ENCODE results near the gene URB2.

URB2 gene

DNA sequence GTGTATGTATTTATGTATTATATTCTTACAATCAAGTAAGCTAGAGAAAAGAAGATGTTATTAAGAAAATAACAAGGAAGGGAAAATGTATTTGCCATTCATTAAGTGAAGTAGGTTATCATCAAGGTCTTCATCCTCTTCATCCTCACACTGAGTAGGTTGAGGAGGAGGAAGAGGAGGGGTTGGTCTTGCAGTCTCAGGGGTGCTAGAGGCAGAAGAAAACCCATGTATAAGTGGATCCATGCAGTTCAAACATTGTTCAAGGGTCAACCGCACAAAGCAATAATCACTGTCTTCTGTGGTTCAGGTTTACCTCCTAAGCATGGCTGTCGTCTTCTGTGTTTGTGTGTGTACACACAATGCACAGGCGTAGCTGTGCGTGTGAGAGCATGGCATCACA lies 16.9 kb downstream of the URB2 start:
- DNase-seq (ENCODE audit: low read depth): no peak
- TF ChIP-seq, protein P1, sequence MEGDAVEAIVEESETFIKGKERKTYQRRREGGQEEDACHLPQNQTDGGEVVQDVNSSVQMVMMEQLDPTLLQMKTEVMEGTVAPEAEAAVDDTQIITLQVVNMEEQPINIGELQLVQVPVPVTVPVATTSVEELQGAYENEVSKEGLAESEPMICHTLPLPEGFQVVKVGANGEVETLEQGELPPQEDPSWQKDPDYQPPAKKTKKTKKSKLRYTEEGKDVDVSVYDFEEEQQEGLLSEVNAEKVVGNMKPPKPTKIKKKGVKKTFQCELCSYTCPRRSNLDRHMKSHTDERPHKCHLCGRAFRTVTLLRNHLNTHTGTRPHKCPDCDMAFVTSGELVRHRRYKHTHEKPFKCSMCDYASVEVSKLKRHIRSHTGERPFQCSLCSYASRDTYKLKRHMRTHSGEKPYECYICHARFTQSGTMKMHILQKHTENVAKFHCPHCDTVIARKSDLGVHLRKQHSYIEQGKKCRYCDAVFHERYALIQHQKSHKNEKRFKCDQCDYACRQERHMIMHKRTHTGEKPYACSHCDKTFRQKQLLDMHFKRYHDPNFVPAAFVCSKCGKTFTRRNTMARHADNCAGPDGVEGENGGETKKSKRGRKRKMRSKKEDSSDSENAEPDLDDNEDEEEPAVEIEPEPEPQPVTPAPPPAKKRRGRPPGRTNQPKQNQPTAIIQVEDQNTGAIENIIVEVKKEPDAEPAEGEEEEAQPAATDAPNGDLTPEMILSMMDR (conservative IDR thresholded peaks at IDR 0.05; ENCODE audit: control insufficient read depth, insufficient read depth, low read depth, low read length): no peak
- no peak overlapping the region for H3K4me3 ChIP-seq (ENCODE audit: control insufficient read depth, low read depth, low read length)

DNA sequence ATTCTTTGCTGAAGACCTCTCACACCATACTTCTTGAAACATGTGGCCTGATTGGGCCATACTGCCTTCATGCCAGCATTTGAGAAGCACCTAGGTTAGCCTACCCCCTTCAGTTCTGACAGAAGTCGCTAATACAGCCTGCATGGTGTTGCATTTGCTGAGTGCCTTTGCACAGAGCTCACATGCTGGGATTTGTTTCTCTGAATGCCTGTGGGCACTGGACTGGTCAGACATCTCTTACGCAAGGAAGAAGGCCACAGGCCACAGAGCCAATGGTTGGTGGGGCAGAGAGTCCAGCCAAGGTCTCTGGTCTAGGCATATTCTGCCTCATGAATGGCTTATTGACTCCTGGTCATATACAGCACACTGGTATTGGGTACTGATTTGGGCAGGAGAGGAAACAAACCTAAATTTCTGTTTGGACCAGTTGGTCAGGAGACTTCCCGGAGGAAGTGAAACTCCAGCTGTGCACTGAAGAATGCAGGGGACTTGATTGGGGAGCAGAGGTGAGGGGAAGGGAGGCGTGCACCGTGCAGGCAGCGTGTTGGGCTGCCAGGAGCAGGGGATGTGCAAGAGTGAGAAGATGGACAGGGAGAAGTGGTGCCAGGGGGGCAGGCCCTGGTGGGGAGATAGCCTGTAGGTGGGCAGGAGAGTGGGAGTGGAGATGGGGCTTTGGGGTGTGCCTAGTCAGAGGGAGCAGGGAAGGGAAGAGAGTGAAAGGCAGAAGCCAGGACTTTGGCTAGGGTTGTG lies 18.1 kb downstream of the URB2 start:
- H3K4me3 ChIP-seq (ENCODE audit: control insufficient read depth, low read depth, low read length): no peak overlapping the region
- DNase-seq (ENCODE audit: low read depth): peak; percentile 26
- TF ChIP-seq, protein P1 (conservative IDR thresholded peaks at IDR 0.05; ENCODE audit: control insufficient read depth, insufficient read depth, low read depth, low read length): no peak

DNA sequence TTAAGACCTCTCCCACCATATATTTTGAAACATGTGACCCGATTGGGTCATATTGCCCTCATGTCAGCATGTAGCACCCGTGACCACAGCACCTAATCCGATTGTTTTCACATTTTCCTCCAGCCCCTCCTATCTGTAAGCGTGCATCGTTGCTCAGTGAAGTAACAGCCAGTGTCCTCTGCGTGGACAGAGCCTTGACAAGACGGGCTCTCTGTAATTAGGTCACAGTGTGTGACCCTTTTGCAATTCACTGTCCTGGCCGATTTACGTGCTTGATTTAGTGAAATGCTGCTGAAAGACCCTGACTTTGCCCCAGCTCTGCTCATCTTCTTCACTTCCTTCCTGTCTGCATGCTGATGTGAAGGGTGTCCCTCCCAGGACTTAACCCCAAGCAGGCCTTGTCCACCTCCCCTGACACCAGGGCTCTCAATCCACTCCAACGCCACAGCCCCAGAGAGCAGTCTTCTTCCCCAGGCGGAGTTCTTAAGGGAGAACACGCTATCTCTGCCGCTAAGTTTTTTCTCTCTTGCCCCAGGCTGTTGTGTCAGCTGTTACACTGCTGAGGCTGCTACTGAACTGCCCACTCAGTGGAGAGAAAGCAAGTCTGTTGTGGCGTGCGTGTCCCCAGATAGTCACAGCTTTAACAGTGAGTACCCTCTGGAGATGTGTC lies 19.4 kb downstream of the URB2 start:
- H3K4me3 ChIP-seq (ENCODE audit: control insufficient read depth, low read depth, low read length): no peak overlapping the region
- DNase-seq (ENCODE audit: low read depth): no peak
- TF ChIP-seq, protein P1 (conservative IDR thresholded peaks at IDR 0.05; ENCODE audit: control insufficient read depth, insufficient read depth, low read depth, low read length): no peak

DNA sequence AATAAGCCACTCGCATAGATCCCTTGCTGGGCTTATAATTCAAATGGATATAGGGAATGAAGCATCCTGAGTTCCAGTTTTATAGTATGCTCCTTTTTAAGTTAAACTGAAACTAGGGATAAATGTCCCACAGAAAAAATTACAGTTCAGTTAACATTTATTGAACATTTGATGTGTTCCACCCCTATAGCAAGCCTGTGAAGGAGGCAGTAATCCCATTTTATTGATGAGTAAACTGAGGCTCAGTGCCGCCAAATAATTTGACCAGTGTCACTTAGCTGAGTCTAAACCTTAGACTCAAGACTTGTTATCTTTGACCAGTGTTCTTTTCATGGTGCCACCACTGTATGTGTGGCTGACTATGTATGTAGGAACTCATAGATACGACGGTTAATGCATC lies 22.4 kb downstream of the URB2 start:
- TF ChIP-seq, protein P1 (conservative IDR thresholded peaks at IDR 0.05; ENCODE audit: control insufficient read depth, insufficient read depth, low read depth, low read length): no peak
- no peak for DNase-seq (ENCODE audit: low read depth)
- H3K4me3 ChIP-seq (ENCODE audit: control insufficient read depth, low read depth, low read length): no peak overlapping the region

DNA sequence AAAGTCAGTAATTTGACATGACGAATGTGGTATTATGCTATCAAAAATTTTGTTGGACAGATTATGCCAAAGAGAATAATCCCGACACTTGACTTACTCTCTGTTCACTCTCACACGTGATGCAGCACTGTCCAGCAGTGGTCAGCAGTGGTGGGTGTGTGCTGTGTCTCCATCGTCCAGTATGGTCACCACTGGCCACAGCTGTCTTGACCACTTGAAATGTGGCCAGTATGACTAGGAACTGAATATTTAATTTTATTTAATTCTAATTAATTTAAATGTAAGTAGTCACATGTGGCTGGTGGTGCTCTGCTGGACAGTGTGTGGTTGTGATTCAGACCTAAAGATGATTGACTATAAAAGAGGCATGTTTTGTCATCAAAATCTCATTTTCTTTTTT lies 24.0 kb downstream of the URB2 start:
- no peak for DNase-seq (ENCODE audit: low read depth)
- TF ChIP-seq, protein P1 (conservative IDR thresholded peaks at IDR 0.05; ENCODE audit: control insufficient read depth, insufficient read depth, low read depth, low read length): no peak
- no peak overlapping the region for H3K4me3 ChIP-seq (ENCODE audit: control insufficient read depth, low read depth, low read length)

DNA sequence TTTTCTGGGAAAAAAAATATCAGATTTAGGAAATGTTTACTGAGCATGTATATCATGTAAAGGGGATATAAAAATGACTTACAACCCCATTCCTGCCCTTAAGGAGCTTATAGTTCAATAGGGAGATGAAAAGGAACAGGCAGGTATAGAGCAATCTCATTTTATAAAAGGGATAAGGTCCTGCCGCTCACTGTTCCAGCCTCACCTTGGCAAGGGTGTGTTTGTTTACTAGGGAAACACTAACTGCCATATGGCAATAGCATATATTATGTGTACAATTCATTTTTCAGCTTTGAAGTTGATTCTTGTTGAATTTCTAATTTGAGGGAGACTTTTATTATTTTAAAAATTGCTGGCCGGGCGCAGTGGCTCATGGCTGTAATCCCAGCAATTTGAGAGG lies 25.5 kb downstream of the URB2 start:
- TF ChIP-seq, protein P1 (conservative IDR thresholded peaks at IDR 0.05; ENCODE audit: control insufficient read depth, insufficient read depth, low read depth, low read length): no peak
- no peak for DNase-seq (ENCODE audit: low read depth)
- H3K4me3 ChIP-seq (ENCODE audit: control insufficient read depth, low read depth, low read length): no peak overlapping the region
